ENCODE data around the gene PCDH9.

GRCh38 chr13:67238277-67238859 lies 8.2 kb upstream of the PCDH9 start:
- TF ChIP-seq CTCF (IDR thresholded peaks at IDR 0.05) (peak in 3 of 4 experiments; percentile 55 to 77 (median 58)), POLR2A (IDR thresholded peaks at IDR 0.05) (no peak), POLR2AphosphoS5 (IDR thresholded peaks at IDR 0.05) (no peak), EP300 (IDR thresholded peaks at IDR 0.05) (no peak)
